ENCODE data around the gene NELFB. TPM values are rescaled to one million over a fixed set of nuclear protein-coding genes. Genes with fewer than 3 reads are reported as not detected.

NELFB gene
- total RNA-seq, 1 donor from 2014 or later, result 61.9 TPM

- no peak overlapping the region for H3K4me3 Mint-ChIP-seq
- H3K9me3 Mint-ChIP-seq, result no peaks in the 10 kb centered on the region
- no peaks in the 10 kb centered on the region for H3K27me3 Mint-ChIP-seq
- DNase-seq (ENCODE audit: extremely low spot score, unreplicated experiment), result no peak
- H3K27ac Mint-ChIP-seq, result no peak overlapping the region
- no peaks in the 10 kb centered on the region for H3K36me3 Mint-ChIP-seq
- no peaks in the 10 kb centered on the region for H3K4me1 Mint-ChIP-seq (ENCODE audit: unreplicated experiment)
- no peak for TF ChIP-seq CTCF (conservative IDR thresholded peaks at IDR 0.05)
These were observed 7.8 kb downstream of the NELFB start for GRCh38 chr9:137262909-137263285.

GRCh38 chr9:137263506-137263905 lies 8.4 kb downstream of the NELFB start:
- no peak for TF ChIP-seq CTCF (conservative IDR thresholded peaks at IDR 0.05)
- no peaks in the 10 kb centered on the region for H3K4me1 Mint-ChIP-seq (ENCODE audit: unreplicated experiment)
- H3K4me3 Mint-ChIP-seq, result no peak overlapping the region
- H3K9me3 Mint-ChIP-seq, result no peaks in the 10 kb centered on the region
- H3K36me3 Mint-ChIP-seq, result no peaks in the 10 kb centered on the region
- no peak for DNase-seq (ENCODE audit: extremely low spot score, unreplicated experiment)
- no peaks in the 10 kb centered on the region for H3K27me3 Mint-ChIP-seq
- no peak overlapping the region for H3K27ac Mint-ChIP-seq

GRCh38 chr9:137264067-137264466 lies 8.9 kb downstream of the NELFB start:
- no peak for TF ChIP-seq CTCF (conservative IDR thresholded peaks at IDR 0.05)
- H3K4me3 Mint-ChIP-seq, result no peak overlapping the region

GRCh38 chr9:137265496-137266161 lies 10.5 kb downstream of the NELFB start:
- TF ChIP-seq CTCF (conservative IDR thresholded peaks at IDR 0.05), result no peak
- no peak for DNase-seq (ENCODE audit: extremely low spot score, unreplicated experiment)
- H3K9me3 Mint-ChIP-seq, result no peaks in the 10 kb centered on the region
- no peaks in the 10 kb centered on the region for H3K36me3 Mint-ChIP-seq
- no peaks in the 10 kb centered on the region for H3K27me3 Mint-ChIP-seq
- no peaks in the 10 kb centered on the region for H3K4me1 Mint-ChIP-seq (ENCODE audit: unreplicated experiment)
- H3K4me3 Mint-ChIP-seq, result no peak overlapping the region
- H3K27ac Mint-ChIP-seq, result no peak overlapping the region

More at GRCh38 chr9:137264067-137264466, 8.9 kb downstream of the NELFB start:
- H3K27me3 Mint-ChIP-seq, result no peaks in the 10 kb centered on the region
- H3K27ac Mint-ChIP-seq, result no peak overlapping the region
- no peaks in the 10 kb centered on the region for H3K36me3 Mint-ChIP-seq
- no peaks in the 10 kb centered on the region for H3K9me3 Mint-ChIP-seq
- H3K4me1 Mint-ChIP-seq (ENCODE audit: unreplicated experiment), result no peaks in the 10 kb centered on the region
- DNase-seq (ENCODE audit: extremely low spot score, unreplicated experiment), result no peak

GRCh38 chr9:137266162-137266527 lies 11.0 kb downstream of the NELFB start:
- no peaks in the 10 kb centered on the region for H3K27me3 Mint-ChIP-seq
- H3K4me3 Mint-ChIP-seq, result no peak overlapping the region
- no peak for DNase-seq (ENCODE audit: extremely low spot score, unreplicated experiment)
- H3K27ac Mint-ChIP-seq, result no peak overlapping the region
- H3K9me3 Mint-ChIP-seq, result no peaks in the 10 kb centered on the region
- H3K36me3 Mint-ChIP-seq, result no peaks in the 10 kb centered on the region
- no peaks in the 10 kb centered on the region for H3K4me1 Mint-ChIP-seq (ENCODE audit: unreplicated experiment)
- TF ChIP-seq CTCF (conservative IDR thresholded peaks at IDR 0.05), result no peak
